ENCODE data around the gene MIX23.
"Not testable (repeated sequence)": the region's sequence is repeated elsewhere in the genome, so short reads cannot be mapped to it uniquely, and the experiment has no call there.

Gene MIX23

DNA sequence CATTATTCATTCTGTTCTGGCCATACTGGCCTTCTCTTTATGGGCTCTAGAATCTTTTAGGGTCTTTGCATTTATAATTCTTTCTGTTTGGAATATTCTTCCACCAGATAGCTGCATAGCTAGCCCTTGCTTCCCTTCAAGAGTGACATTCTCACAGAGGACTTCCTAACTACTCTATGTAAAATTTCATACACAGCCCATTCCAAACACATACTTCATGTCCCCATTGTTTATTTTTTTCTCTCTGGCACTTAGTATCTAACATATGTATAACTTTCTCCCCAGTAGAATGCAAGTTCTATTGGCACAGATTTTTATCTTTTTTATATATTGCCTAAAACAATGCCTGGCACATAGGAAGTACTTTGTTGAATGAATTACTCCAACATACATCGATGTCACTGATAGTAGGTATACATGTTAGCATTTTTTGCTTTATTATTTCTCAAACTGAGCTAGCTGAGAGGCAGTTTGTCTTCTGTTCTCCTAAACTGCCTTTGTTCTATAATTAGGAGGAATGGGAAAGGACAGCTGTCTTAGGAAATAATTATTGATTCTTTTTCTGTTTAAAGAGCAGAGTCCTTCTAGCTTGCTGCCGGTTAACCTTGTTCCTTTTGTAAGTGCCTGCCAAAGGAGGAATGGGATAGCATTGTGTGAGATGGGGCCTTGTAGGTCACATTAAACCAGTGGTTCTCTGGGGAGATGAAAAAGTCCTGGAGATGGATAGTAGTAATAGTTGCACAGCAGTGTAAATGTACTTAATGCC lies 8.8 kb upstream of the MIX23 start:
- DNase-seq, result no peak

DNA sequence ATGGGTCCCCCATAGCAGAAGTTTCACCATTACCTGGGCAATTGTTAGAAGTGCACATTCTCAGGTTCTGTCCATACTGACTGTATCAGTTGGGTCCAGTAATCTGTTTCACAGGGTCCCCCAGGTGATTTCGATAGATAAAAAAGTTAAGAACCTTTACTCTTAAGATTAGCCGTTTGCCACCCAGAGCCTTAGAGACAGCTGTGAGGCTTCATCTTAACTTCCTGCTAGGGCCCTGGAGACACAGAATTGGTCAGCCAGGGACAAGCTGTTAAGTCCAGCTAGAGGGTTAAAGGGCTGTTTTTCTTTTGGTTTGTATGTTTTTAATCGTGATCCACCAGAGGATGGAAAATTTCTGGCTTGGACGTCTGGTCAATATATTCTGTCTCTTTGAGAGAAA lies 7.6 kb upstream of the MIX23 start:
- DNase-seq, result peak; percentile 32

DNA sequence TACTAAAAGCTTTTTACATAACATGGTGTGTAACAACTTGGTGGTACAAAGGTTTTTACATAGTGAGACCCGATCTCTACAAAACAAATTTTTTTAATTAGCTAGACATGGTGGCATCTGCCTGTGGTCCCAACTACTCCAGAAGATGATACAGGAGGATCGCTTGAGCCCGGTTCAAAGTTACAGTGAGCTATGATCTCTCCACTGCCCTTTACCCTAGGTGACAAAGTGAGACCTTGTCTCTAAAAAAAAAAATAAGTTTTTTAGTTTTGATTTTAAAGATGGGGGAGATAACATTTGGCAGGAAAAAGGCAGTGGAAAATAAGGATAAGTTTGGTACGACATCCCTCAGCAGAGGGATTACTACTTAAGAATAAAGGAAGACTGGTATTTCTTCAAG lies 6.9 kb upstream of the MIX23 start:
- no peak for DNase-seq

DNA sequence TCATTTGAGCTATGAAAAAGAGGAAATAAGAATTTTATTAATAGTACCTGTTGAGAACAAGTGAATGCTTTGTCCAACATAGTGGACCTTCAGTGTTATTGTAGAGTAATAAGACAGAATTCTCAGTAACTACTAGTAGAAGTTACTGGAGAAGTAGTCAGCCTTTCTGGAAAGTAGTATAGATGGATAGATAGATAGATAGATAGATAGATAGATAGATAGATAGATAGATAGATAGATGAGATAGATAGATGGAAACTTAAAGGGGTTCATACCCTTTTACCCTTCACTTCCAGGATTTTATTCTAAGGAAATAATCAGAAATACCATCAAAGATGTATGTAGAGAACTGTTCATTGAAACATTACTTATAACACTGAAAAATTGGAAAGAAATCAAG lies 6.2 kb upstream of the MIX23 start:
- no peak for DNase-seq

DNA sequence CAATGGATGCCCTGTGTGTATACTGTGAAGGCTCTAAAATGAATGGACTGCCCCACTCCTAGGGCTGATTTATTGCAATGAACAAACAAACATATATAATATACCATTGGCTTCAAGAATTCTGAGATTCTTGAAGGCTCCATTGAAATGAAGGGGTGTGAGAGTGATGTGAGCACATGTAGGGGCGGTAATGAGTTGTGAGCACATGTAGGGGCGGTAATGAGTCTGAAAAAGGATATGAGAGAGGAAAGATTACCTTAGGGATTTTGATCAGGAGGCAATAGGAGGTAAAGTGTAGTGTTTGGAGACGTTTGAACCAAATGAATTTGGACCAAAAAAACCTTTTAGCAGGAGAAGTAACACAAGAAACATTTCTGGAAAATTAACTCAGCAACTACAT lies 4.7 kb upstream of the MIX23 start:
- no peak for DNase-seq

DNA sequence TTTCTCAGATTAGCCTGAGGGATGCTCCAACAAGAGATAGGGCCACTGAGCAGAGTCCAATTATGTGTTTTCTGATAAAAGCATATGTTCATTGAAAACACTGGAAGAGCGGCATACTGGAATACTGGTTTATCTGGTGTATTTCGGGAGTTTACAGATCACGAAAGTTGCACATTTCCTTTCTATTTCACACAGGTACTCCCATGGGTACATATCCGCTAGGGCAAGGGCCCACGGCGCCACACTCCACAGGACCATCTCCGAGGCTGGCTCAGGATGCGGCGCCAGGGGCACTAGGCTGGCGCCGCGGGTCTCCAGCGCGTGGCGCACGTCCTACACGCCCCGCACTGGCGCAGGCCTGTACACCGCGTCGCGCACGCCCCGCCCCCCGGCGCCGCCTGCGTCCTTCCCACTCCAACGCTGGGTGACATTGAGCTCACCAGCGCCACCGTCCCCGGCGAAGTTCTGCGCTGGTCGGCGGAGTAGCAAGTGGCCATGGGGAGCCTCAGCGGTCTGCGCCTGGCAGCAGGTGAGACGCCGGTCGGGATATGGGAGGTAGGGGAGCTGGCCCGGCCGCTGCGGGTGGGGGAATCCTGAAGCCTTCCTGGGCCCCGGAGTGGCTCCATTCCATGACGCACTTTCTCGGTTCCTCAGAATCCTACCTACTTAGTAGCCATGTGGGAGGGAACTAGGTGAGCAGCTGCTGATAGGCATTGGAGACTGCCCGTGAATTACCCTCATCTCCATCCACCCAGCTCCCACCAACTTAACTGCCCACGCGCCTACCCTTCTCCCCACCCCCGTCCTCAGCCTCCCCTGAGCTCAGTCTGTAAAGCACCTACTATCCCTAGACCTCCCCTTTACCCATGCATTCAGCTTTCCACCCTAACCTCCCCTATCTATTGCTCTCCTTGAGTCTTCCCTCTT lies 1.0 kb upstream of the MIX23 start, which contains the start of gene FAM162A:
Gene FAM162A, plus strand, starts transcription at position 412 of the 927 bp plus-strand sequence. Its CDS starts 84 bp downstream, at position 496.
- peak; percentile 98 for DNase-seq

DNA sequence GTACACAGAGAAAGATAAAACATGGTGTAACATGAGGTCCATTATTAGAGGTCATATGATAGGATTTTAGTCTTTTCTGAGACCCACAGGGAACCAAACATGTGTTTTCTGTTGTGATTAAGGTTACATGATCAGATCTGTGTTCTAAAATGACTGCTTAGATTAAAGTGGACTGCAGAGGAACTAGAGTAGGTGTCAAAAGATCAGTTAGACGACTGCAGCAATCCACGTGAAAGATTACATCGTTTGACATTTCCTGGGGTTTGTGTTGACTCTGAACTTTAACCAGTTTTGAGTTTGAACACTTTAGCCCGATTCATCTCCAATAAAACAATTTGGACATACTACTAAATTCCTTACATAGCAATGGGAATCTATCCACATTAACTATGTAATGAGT lies 5.1 kb downstream of the MIX23 start:
- no peak for DNase-seq

DNA sequence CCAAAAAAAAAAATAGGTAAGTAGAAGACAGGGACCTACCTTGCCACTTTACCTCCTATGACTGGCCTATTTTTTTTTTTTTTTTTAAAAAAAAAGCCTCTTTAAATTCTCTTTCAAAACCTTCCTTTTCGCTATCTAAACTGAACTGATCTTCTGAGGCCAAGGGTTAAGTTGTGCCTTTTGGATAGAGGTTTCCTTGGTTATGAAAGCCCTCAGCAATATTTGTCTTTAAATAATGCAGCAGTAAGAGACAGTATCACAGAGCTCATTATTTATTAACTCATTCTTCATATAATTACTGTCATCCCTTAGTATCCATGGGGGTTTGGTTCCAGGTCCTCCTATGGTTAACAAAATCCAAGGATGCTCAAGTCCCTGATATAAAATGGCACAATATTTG lies 9.0 kb downstream of the MIX23 start:
- no peak for DNase-seq

DNA sequence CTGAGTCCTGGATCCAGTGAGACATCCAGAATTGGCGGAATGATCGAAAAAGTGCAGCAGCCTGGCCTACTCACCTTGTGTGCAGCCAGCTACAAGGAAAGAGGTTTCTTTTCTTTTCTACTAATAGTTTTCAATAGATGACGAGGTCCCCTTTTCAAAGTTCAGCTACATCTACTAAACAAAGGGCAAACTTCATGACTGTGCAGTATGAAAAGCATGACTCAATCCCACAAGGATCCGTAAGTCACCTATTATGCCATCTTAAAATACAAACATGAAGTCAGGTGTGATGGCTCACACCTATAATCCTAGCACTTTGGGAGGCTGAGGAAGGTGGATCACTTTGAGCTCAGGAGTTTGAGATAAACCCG lies 16.7 kb downstream of the MIX23 start:
- DNase-seq, result no peak

DNA sequence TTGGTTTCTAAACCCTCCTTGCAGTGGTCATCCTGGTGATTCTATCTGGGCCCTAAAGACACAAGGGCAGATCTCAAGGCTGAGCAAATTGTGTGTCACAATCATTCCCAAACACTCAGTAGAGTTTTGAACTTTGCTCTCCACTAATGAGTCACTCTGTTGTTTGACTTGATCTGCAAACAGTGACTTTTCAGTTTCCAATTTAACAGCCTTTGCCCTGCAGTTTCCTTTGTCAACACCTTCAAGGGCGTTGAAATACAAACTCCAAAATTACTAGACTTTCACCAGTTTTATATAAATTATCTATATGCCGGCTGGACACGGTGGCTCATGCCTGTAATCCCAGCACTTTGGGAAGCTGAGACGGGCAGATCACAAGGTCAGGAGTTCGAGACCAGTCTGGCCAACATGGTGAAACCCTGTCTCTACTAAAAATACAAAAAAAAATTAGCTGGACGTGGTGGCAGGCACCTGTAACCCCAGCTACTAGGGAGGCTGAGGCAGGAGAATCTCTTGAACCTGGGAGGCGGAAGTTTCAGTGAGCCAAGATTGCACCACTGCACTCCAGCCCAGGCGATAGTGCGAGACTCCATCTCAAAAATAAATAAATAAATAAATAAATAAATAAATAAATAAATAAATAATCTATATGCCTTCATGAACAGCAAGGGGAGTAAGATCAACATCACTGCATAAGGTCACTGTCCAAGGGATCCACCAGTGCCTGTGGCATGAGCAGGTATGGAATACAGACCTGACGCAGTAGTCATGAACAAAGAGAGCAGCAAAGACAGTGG lies 17.3 kb downstream of the MIX23 start:
- DNase-seq, result not testable (repeated sequence)

DNA sequence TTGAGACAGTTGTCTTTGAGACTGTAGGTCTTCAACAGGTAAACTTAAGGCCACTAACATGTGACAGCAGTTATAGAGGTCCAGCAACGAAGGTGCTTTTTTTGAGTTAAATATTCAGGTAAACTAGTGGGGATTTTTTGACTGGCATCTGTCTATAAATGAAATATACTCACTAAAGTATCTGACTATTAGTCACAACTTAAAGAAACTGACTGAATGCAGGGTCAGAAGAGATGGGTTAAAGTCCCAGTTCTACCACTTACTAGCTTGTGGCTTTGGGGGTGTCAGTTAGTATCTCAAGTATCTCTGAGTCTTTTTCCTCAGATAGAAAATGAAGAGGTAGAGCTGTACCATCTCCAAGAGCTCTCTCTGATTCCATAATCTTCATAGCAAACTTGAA lies 18.0 kb downstream of the MIX23 start:
- DNase-seq, result no peak

DNA sequence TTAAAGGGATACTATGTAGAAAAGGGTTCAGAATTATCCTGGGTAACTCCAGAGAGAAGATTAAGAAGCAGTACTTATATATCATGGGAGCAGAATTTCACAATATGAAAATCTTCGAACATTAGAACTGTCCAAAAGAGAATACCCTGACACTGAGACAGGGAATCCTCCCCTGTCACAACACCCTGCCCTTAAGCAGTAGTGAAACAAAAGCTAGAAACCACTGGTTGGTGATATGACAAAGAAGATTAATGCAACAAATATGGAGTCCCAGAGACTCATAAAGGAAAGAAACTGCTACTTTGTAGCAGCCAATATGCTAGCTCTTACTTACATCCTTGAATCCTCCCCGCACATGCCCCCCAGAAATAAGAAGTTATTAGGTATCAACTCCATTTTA lies 18.5 kb downstream of the MIX23 start:
- no peak for DNase-seq

DNA sequence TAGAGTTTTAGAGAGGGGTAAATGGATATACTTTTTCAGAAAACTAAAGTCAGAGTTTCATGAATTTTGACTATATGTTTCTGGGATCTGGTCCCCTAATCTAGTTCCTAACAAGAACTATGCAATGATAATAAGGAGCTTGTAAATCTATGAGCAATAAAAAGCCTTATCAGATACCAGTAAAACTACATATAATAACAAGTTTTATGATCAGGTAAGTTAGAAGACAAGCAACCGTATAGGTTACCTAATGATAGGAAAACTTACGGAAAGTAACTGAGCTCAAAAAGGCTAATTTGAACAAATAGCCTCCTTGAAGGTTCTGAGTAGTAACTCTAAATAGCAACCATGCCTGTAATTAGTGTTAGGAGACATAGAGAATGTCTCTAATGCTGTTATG lies 21.0 kb downstream of the MIX23 start:
- no peak for DNase-seq

DNA sequence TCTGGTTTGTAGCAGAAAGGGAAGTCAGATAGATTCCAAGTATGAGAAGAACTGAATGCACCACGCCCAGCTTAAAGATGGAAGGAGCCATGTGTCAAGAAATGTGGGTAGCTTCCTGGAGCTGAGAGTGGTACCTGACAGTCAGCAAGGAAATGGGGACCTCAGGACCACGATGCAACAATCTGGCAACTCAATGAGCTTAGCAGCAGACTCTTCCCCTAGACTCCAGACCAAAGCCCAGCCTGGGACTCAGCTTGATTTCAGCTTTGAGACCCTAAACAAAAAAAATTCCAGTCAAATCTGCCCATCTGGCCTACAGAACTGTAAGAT lies 24.4 kb downstream of the MIX23 start:
- peak; percentile 25 for DNase-seq

DNA sequence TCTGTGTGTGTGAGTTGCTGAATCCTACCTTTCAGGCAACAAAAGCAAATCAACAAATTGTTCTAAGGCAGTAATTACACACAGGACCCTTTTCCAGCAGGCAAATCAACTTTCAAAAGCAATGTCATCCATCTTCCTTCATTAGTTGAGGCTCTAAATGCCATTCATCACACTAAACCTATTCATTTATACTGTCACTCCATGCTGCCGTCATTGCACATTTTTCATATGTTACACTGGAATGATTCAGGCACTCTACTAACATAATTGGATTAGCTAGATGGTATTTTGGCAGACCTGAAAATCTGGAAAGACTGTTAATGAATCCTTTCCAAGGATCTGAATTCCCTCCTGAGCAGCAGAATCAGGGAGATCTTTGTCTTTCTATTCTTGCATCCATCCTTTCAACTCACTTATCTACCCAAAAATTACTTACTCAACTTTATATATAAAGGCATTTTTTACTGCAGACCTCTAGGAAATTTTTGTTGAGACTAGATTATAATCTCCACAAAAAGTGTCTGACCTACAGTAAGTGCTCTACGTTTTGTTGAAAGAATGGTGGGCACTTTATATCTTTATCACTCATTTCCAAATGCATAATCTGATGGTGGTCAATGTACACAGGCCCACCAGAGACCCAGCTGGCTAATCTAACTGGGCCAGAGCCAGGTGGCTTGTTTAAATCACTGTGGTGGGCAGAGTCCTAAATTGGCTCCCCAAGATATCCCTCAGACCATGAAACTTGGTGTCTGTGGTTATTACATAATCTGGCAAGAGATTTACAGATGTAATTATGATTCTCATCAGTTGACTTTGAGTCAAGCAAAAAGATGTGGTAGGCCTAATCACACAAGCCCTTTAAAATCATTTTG lies 25.0 kb downstream of the MIX23 start:
- peak; percentile 78 for DNase-seq

DNA sequence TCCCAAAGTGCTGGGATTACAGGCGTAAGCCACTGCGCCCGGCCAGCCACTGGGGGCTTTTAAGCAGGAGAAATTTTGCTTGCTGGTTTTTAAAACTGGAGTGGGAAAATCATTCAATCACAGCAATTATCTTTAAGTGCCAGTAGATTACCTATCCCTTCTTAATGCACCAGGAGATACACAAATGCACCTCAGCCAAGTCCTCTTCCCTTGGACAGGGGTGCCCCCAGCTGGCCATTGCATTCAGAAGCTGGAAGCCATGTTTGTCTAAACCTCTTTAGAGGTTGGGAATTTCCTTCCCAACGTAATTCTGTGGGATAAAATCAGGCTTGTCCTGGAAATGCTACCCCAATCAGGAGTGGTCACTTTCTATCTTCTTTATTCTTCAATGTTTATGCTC lies 26.6 kb downstream of the MIX23 start:
- DNase-seq, result peak; percentile 79

DNA sequence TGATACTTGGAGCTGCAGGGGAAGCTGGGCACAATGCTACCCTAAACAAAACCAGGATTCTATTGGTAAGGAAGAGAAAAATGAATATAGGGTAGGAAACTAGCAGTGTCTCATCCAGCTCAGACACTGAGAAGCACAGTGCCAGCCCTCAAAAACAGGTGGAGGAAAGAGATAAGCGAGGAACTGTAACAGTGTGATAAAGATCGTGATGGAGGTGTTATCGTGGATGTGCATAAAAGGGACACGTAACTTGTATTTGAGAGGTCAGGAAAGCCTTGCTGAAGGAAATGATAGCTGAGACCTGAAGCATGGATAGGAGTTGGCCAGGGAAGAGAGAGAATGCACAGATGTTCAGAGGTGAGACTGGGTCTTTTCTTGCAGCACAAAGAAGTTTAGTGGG lies 27.4 kb downstream of the MIX23 start:
- no peak for DNase-seq

DNA sequence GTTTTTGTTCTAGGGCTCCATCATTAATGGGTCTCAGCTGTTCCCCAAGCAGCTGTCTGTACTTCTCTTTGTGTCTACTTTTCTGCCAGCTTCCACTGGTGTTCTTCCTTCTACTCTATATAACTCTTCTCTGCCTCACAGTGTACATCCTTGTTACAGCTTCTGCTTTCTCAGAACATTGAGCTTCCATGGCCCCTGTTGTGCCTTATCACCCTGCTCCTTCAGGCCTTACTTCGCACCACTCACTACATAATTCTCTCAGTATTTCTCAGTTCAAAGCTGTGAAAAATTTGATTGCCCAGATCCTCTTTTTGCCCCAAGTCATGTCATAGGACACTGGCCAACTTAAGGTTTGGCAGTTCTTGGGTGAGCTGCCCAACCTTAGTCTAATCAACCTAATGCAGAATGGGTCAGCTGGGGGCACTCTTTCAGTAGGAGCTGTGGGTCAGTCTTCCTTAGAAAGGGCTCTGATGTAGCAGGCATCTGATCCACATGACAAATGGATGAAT lies 29.1 kb downstream of the MIX23 start:
- no peak for DNase-seq

DNA sequence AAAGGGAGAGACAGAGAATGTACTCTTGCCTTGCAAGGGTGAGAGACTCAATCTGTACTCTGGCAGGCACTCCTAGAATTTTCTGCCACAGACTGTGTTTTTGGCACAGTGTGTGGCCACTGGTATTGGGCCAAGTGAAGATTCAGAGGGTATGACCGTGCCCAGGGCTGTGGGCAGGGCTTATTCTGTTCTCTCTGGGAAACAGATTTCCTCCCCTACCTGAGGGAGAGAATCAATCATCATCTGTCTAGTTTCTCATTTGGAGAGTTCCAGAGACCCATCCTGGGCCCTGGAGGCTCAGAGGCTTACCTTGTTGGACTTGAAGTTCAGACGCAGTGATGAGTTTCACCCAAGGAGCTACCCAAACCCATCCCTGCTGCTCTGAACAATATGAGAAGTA lies 29.8 kb downstream of the MIX23 start:
- DNase-seq, result no peak

DNA sequence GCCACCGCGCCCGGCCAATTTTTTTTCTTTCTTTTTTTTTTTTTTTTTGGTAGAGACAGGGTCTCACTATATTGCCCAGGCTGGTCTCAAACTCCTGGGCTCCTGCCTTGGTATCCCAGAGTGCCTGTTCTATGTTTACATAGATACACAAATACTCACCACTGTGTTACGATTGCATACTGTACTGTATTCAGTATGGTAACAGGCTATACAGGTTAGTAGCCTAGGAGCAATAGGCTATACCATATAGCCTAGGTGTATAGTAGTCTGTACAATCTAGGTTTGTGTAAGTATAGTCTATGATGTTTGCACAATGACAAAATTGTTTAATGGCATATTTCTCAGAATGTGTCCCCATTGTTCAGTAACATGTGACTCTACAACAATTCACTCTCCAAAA lies 31.4 kb downstream of the MIX23 start:
- DNase-seq, result no peak

DNA sequence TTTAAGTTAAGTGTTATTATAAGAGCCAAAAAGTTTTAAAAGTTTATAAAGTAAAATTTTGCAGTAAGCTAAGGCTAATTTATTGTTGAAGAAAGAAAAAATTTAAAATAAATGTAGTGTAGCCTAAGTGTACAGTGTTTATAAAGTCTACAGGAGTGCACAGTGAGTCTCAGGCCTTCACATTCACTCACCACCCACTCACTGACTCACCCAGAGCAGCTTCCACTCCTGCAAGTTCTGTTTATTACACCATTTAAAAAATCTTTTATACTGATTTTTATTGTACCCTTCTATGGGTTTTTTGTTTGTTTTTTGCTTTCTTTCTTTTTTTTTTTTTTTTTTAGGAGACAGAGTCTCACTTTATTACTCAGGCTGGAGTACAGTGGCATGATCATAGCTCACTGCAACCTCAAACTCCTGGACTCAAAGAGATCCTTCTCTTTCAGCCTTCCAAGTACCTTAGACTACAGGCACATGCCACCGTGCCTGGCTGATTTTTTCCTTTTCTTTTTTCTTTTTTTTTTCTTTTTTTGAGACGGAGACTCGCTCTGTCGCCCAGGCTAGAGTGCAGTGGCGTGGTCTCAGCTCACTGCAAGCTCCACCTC lies 32.1 kb downstream of the MIX23 start:
- DNase-seq, result no peak

DNA sequence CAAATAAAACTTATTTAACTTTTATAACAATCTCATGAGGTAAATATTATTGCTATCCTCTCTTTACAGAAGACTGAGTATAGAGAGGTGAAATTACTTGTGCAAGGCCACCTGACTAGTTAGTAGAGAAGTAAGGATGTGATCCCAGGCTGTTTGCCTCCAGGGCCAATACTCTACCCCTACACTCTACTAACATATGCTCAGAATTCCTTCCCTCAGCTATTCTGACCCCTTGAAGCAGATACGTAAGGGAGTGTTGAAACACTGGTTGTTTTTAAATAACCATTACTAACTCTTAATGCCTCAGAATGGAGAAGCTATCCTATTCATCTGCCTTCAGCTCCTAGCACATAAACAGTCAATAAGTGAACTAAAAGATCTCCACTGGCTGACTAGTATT lies 33.9 kb downstream of the MIX23 start:
- no peak for DNase-seq
